ENCODE results near the gene RAD51B.

Gene RAD51B

DNA sequence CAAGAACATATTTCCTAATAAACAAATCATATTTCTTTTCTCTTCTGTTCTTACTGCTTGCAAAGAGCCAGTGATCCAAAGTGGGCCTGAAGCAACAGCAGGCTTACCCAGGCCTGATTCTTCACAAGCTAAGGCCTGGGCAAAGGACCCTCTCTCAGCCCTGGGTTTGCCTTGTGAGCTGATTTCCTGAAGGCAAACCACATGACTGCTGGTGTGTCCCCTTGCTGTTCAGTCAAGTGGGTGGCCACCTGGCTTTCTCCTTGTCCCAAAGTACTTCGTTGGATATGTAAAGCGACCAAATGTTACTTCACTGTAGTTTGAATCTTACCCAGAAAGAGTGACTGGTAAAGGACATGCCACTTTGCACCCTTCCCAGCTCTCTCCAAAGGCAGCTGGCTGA, 580.4 kb downstream of the RAD51B start:
- DNase-seq = no peak

GRCh38 chr14:68401317-68401716, 581.7 kb downstream of the RAD51B start:
- DNase-seq = no peak

DNA sequence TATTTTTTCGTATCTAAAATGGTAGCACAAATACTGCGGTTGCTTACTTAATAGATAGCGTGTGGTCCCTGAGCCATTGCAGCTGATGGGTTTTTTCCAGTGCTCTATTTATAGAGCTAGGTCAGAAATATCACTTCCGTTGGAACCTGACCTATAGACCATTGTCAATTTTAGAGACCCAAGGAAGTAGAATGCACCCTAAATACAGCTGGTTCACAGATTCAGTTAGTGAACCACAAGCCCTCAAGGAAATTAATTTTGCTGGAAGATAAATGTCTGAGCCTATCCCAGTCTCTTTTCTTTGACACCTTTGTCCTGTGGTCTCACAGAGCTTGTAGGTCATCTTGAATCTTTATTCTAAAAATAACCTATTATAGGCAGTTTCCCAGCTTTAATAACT, 582.3 kb downstream of the RAD51B start:
- DNase-seq = no peak

- DNase-seq = no peak
Observed at GRCh38 chr14:68402525-68403101, 583.0 kb downstream of the RAD51B start.

DNA sequence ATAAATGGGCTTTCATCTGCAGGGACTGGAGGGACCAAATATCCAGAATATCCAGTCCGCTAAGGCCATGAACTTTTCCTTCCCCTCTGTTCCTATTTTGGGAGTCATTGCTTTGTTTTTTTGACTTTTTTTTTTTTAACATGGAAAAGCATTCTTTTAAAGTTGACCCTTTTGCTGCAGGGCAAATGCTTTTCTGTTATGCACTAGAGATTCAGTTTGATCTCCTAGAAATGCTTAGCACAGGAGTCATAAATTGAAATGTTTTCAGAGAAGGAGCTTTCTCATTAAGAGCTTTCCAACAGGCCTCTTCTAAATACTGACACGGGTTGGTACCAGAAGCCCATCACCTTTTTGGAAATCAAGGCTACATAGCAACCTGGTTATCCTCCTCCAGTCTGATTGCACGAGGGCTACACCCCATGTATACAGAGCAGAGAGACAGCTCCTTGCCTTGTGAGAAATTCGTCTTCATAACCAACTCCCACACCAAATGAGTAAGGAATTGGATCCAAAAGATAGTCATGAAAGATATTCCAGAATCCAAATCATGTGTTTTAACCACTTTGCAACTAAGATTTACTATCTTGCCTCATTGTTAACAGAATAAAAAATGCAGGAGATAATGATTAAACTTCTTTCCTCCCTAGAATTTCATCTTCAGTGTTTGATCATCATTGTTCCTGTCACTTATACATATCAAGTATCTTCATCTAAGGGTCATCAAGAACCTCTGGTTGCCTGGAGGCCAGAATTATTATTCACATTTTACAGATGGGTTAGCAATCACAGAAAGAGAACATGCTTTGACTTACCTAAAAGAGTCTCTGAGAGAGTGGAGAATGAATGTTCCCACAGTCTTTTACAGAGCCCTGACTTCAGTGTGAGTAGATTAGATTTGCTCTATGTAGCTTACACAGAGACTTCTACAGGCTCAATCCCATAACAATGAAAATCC, 583.9 kb downstream of the RAD51B start:
- no peak for DNase-seq

DNA sequence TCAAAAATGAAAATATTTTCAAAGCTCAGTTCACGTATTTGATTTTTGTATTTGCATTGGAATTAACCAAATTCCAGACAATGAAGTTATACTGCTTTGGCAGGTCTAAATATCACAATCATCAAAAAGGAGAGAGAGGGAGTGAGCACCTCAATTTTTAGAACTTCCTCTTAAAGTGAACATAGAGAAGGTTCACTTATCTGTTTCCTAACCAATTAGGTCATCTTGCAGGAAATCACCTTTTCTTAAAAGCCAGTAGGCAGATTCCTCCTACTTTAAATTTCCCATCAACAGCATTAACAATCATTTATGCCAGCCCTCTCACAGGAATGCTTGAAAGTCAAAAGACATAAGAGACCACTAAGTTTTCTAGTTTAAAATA, 584.6 kb downstream of the RAD51B start:
- no peak for DNase-seq

GRCh38 chr14:68404652-68405183, 585.1 kb downstream of the RAD51B start:
- no peak for DNase-seq

GRCh38 chr14:68405961-68406360, 586.4 kb downstream of the RAD51B start:
- DNase-seq = no peak

- no peak for DNase-seq
Observed at GRCh38 chr14:68407285-68407684, 587.7 kb downstream of the RAD51B start.

- DNase-seq = no peak
Observed at GRCh38 chr14:68407825-68408224, 588.2 kb downstream of the RAD51B start.

- no peak for DNase-seq
Observed at GRCh38 chr14:68408680-68409079, 589.1 kb downstream of the RAD51B start.

- no peak for DNase-seq
Observed at GRCh38 chr14:68409387-68409786, 589.8 kb downstream of the RAD51B start.

- DNase-seq = no peak
Observed at GRCh38 chr14:68412505-68413465, 593.2 kb downstream of the RAD51B start.

GRCh38 chr14:68413509-68413908, 593.9 kb downstream of the RAD51B start:
- no peak for DNase-seq

GRCh38 chr14:68414121-68414520, 594.5 kb downstream of the RAD51B start:
- no peak for DNase-seq

DNA sequence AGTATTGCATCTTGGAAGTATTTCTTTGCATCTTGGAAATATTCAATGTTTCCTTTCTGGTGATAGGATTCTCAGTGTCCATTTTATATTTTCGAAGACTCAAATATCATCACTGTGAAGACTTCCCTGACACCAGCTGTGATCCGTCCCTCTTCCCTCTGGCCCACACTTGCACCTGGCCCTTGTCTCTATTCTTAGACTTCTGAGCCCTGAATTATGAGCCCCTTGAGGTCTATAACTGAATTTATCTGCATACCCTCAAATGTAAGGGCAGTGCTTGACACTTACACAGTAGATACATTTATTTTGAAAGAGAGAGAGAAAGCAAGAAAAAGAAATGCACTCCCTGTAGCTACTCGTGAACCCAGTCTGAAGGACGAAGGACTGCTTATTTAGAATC, 596.6 kb downstream of the RAD51B start:
- no peak for DNase-seq

- no peak for DNase-seq
Observed at GRCh38 chr14:68417009-68417650, 597.6 kb downstream of the RAD51B start.

GRCh38 chr14:68418174-68419118, 598.9 kb downstream of the RAD51B start:
- DNase-seq = no peak

DNA sequence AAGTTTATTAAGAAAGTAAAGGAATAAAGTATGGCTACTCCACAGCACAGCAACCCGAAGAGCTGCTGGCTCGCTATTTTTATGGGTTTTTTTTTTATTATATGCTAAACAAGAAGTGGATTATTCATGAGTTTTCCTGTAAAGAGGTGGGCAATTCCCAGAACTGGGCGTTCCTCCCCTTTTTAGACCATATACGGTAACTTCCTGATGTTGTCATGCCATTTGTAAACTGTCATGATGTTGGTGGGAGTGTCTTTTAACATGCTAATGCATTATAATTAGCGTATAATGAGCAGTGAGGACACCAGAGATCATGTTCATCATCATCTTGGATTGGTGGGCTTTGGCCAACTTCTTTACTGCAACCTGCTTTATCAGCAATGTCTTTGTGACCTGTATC, 600.8 kb downstream of the RAD51B start:
- DNase-seq = no peak

DNA sequence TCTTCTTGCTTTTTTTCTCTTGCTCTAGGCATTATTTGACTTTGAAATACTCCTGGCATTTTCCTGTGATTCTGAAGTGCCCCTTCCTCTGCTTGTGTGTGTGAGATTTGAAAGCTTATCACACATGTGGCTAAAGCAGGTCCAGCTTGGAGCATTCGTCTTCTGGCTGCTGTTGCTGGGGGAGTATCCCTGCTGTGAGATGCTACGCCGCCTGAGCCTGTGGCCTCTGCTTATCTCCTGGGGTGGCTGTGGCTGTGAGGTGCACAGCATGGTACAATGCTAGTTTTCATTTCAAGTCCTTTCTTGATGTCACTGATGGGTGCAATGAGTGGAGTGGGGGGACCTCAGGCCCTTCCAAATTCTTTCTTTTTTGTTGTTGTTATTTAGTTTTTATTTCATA, 601.5 kb downstream of the RAD51B start:
- DNase-seq = no peak

DNA sequence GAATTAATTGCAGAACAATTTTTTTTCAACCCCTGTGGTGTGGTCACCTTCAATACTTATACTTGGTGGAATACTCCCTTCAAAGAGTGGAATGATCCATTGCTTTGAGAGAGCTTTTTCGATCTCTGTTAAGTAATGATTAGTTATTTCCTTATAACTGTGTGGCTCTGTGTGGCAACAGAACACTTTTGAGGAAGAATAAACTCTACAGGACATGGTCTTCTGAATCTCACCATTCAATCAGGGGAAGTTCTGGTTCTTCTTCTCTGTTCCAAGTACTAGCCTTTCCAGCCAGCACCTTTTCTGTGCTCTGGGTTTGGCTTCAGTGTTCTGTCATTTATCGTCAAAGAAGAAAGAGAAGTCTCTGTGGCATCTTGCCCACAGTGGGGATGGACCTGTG, 604.1 kb downstream of the RAD51B start:
- no peak for DNase-seq

Measured in activated T-cell treated with anti-CD3 and anti-CD28 coated beads for 4 hours (primary cell).